GM12864 (cell line): ENCODE results near the gene OAS2.

Experiments
- DNase-seq: peaks from one replicate; pipeline ENCODE4 v3.0.0-alpha.2; 2011; ENCODE audit warnings: low read depth
- H3K4me3 ChIP-seq: 2 replicates; pipeline ENCODE4 v1.5.1; 2011; ENCODE audit warnings: mild to moderate bottlenecking, low read depth, low read length, control low read depth
- CTCF ChIP-seq: IDR thresholded peaks from 2 replicates; pipeline ENCODE4 v1.5.1; 2011; ENCODE audit warnings: low read depth, mild to moderate bottlenecking, moderate library complexity, low read length, control low read depth, inconsistent platforms; ENCODE audit errors: missing control alignments

Gene OAS2

GRCh38 chr12:112978163-112979040 is at the start of gene OAS2:
TSS of gene OAS2 (plus strand) at chr12:112978519. CDS start at chr12:112978609, 90 bp downstream.
- H3K4me3 ChIP-seq = peak within 1 kb of the TSS; percentile 97
- DNase-seq = peak; percentile 97
- no peak for TF ChIP-seq CTCF

- TF ChIP-seq CTCF = no peak
- no peak for DNase-seq
These were observed 49.3 kb upstream of the OAS2 start for GRCh38 chr12:112928978-112929377.

GRCh38 chr12:112929715-112930114 is 48.6 kb upstream of the OAS2 start:
- no peak for DNase-seq
- H3K4me3 ChIP-seq = no peak overlapping the region
- no peak for TF ChIP-seq CTCF

More at GRCh38 chr12:112928978-112929377, 49.3 kb upstream of the OAS2 start:
- no peak overlapping the region for H3K4me3 ChIP-seq

- H3K4me3 ChIP-seq = no peak overlapping the region
- no peak for DNase-seq
- TF ChIP-seq CTCF = no peak
These were observed 48.0 kb upstream of the OAS2 start for GRCh38 chr12:112930350-112930749.

- no peak for DNase-seq
- H3K4me3 ChIP-seq = no peak overlapping the region
- TF ChIP-seq CTCF = no peak
These were observed 45.7 kb upstream of the OAS2 start for GRCh38 chr12:112932485-112933128.

- no peak for TF ChIP-seq CTCF
- H3K4me3 ChIP-seq = no peak overlapping the region
- no peak for DNase-seq
These were observed 45.2 kb upstream of the OAS2 start for GRCh38 chr12:112933129-112933505.
